Smooth muscle cell of the brain vasculature (primary cell): ENCODE measurements around the gene FAM50A.
A peak's percentile ranks its signal among the peaks of the same experiment; 100 is the strongest.
"Not testable (repeated sequence)": the region's sequence is repeated elsewhere in the genome, so short reads cannot be mapped to it uniquely, and the experiment has no call there.

Experiments used
- DNase-seq: peaks from one replicate; pipeline ENCODE4 v3.0.0-alpha.2; 2012; ENCODE audit warnings: low read depth, low spot score

The FAM50A gene

GRCh38 chrX:154443992-154444754 lies at the start of gene FAM50A:
TSS of gene FAM50A (plus strand) at chrX:154444141. CDS start at chrX:154444236, 95 bp downstream.
- DNase-seq: no peak

- DNase-seq: not testable (repeated sequence)
Observed at GRCh38 chrX:154396363-154396762, 47.6 kb upstream of the FAM50A start.

GRCh38 chrX:154396973-154397887 lies 46.7 kb upstream of the FAM50A start:
- no peak for DNase-seq

GRCh38 chrX:154397888-154398667 lies 45.9 kb upstream of the FAM50A start, which contains the start of gene RPL10:
TSS of gene RPL10 (plus strand) at chrX:154398377. CDS start at chrX:154398520, 143 bp downstream.
- DNase-seq: peak; percentile 82

GRCh38 chrX:154398668-154399526 lies 45.0 kb upstream of the FAM50A start:
- peak; percentile 61 for DNase-seq

GRCh38 chrX:154399527-154400368 lies 44.2 kb upstream of the FAM50A start:
- DNase-seq: no peak

- not testable (repeated sequence) for DNase-seq
Observed at GRCh38 chrX:154400369-154400817, 43.5 kb upstream of the FAM50A start.

GRCh38 chrX:154401045-154401799 lies 42.7 kb upstream of the FAM50A start:
- no peak for DNase-seq

GRCh38 chrX:154401918-154402621 lies 41.9 kb upstream of the FAM50A start:
- DNase-seq: no peak

GRCh38 chrX:154402622-154403127 lies 41.3 kb upstream of the FAM50A start:
- no peak for DNase-seq

GRCh38 chrX:154403192-154403591 lies 40.7 kb upstream of the FAM50A start:
- DNase-seq: no peak

GRCh38 chrX:154403858-154404257 lies 40.1 kb upstream of the FAM50A start:
- no peak for DNase-seq

- DNase-seq: no peak
Observed at GRCh38 chrX:154404625-154405192, 39.2 kb upstream of the FAM50A start.

GRCh38 chrX:154408659-154409221 lies 35.2 kb upstream of the FAM50A start:
- DNase-seq: no peak

GRCh38 chrX:154409222-154409871 lies 34.6 kb upstream of the FAM50A start, which contains the start of gene DNASE1L1:
TSS of gene DNASE1L1 (minus strand) at chrX:154409254. CDS start at chrX:154405568, 3,686 bp downstream.
- DNase-seq: peak; percentile 69

GRCh38 chrX:154411981-154412340 lies 32.0 kb upstream of the FAM50A start:
- no peak for DNase-seq

- no peak for DNase-seq
Observed at GRCh38 chrX:154412468-154412867, 31.5 kb upstream of the FAM50A start.
